GM10266 (cell line): ENCODE results near the gene HYAL2.
"Not testable (repeated sequence)": the region's sequence is repeated elsewhere in the genome, so short reads cannot be mapped to it uniquely, and the experiment has no call there.

ENCODE experiments used
- DNase-seq: peaks from one replicate; pipeline ENCODE4 v3.0.0; 2012; ENCODE audit errors: extremely low spot score
- CTCF ChIP-seq: IDR thresholded peaks from 2 replicates; pipeline ENCODE4 v1.5.1; 2012; ENCODE audit warnings: mild to moderate bottlenecking, low read depth; ENCODE audit not compliant: control insufficient read depth, insufficient read depth; ENCODE audit errors: missing control alignments

The HYAL2 gene

DNA sequence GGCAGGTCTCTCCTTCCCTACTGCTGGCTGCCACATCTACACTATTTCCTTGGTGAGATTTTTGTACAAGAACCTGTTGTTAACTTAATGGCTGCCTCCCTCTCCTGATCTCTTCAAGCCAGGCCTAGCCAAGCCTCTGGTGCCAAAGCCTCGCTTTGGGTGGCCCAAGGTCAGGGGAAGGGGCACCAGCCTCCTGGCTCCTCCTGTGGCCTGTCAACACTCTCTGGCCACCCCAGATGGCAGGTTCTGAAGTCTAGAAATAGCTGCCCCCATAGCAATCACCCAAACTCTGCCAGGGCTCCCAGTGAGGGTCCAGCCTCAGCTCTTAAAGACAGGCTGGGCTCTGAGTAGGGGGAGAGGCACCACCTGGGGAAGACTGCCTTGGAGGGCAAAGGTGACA lies 35.3 kb downstream of the HYAL2 start:
- no peak for TF ChIP-seq CTCF
- no peak for DNase-seq

GRCh38 chr3:50286322-50287227 lies 36.0 kb downstream of the HYAL2 start:
- no peak for TF ChIP-seq CTCF
- no peak for DNase-seq

DNA sequence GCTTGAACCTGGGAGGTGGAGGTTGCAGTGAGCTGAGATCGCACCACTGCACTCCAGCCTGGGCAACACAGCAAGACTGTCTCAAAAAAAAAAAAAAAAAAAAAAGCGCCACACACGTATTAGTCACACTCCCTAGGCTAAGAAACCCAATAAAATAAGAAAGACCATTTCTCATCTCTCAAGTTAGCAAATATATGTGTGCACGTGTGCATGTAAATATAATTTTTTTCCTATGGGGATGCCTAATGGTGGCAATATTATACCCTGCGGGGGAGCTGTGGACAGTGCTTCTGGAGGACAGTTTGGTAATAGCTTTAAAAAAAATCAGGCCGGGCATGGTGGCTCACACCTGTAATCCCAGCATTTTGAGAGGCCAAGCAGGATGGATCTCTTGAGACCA lies 38.4 kb downstream of the HYAL2 start:
- DNase-seq, result not testable (repeated sequence)

DNA sequence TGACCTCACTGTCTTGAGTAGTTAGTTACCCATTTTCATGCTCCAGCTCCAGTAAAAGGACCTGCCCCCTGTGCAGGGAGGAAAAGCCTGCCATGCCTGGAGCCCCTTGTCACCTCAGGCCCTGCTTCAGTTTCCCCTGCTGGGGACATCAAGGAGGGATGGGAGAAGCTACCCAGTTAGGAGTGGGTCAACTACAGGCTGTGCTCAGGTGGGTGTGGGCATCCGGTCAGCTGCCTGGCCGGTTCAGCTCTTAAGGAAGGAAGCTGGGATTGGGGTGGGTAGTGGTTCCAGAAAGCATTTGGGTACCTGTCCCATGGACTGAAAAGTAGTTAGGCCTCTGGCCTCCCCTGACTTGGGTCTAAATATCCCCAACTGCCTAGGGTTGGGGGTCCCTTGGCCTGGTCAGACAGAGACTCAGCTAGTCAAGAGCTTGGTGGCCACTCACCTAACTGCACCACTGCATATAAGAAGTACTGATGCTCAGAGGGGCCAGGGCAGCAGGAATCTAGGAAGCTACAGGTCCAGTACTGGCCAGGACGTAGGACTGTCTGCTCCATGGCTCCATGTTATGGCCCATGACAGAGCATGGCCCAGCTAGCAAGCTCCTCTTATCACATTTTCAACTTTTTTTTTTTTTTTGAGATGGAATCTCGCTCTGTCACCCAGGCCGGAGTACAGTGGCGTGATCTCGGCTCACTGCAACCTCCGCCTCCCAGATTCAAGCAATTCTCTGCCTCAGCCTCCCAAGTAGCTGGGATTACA lies 43.1 kb downstream of the HYAL2 start:
- TF ChIP-seq CTCF, result no peak
- DNase-seq, result no peak

GRCh38 chr3:50278880-50279224 lies 43.7 kb downstream of the HYAL2 start, which contains the start of gene LSMEM2:
LSMEM2 (plus strand) TSS chr3:50279087; CDS start chr3:50279114, 27 bp downstream.
- no peak for TF ChIP-seq CTCF
- DNase-seq, result no peak

DNA sequence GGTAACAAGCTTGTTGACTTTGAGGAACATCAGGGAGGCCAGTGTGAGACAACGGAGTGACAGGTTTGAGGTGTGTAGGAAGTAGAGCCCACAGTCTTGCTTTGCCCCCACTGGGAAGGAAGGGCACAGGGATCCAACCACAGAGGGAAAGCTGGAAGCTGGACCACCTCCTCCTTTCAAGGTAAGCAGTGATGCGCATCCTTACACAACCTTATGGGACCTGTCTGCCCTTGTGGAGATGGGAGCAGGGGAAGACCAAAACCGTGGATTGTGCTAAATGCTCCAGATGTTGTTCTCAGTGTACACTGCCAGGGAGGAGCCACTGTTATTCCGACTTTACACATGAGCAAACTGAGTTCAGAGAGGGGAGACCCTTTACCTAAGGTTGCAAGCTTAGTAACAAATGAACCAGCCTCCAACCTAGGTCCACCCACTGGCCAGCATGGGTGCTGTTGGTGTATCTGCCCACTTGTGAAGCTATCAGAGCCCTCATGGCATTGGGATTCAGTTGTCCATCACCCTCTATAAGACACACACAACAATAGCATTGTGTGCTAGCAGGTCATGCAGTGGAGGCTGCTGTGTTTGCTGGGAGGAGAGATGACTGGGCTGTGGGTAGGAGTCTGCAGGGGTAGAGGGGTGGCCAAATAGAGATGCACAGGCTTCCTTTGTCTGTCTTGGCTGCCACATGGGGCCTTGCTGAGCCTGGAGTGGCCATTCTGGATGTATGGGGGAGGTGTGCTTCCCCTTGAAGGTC lies 44.2 kb downstream of the HYAL2 start:
- TF ChIP-seq CTCF, result no peak

DNA sequence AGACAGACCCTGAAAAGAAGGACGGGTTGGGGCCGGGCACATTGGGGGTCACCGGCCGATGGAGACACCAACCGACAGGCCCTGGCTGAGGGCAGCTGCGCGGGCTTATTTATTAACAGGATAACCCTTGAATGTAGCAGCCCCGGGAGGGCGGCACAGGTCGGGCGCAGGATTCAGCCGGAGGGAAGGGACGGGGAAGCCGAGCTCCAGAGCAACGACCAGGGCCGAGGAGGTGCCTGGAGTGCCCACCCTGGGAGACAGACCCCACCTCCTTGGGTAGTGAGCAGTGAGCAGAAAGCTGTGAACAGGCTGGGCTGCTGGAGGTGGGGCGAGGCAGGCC lies 45.8 kb downstream of the HYAL2 start:
- TF ChIP-seq CTCF, result no peak
- no peak for DNase-seq

More for the DNA sequence above, 44.2 kb downstream of the HYAL2 start:
- DNase-seq, result no peak
